HG02884 (cell line): ENCODE measurements around the gene COQ6.
"Not testable (repeated sequence)": the region's sequence is repeated elsewhere in the genome, so short reads cannot be mapped to it uniquely, and the experiment has no call there.

Experiments
- ATAC-seq: cut with Tn5 transposase; IDR thresholded peaks from one replicate; pipeline ENCODE4 v1.9.1; 2021; ENCODE audit warnings: mild to moderate bottlenecking, moderate library complexity; ENCODE audit not compliant: unreplicated experiment

COQ6 gene

GRCh38 chr14:73977896-73978295, 27.8 kb downstream of the COQ6 start:
- ATAC-seq = no peak

GRCh38 chr14:73988065-73988464, 38.0 kb downstream of the COQ6 start:
- ATAC-seq = no peak

- ATAC-seq = not testable (repeated sequence)
These were observed 38.6 kb downstream of the COQ6 start for GRCh38 chr14:73988656-73989055.

- no peak for ATAC-seq
These were observed 41.0 kb downstream of the COQ6 start for GRCh38 chr14:73991092-73991491.

DNA sequence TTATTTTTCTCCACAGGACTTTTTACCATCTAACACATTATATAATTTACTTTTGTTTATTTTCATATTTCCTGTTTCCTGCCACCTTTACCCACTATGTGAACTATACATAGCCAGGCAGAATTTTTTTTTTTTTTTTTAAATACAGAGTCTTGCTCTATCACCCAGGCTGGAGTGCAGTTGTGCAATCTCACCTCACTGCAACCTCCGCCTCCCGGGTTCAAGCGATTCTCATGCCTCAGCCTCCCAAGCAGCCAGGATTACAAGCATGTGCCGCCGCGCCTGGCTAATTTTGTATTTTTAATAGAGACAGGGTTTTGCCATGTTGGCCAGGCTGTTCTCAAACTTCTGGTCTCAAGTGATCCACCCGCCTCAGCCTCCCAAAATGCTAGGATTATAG, 44.8 kb downstream of the COQ6 start:
- ATAC-seq = not testable (repeated sequence)

GRCh38 chr14:73995977-73996378, 45.9 kb downstream of the COQ6 start:
- no peak for ATAC-seq

DNA sequence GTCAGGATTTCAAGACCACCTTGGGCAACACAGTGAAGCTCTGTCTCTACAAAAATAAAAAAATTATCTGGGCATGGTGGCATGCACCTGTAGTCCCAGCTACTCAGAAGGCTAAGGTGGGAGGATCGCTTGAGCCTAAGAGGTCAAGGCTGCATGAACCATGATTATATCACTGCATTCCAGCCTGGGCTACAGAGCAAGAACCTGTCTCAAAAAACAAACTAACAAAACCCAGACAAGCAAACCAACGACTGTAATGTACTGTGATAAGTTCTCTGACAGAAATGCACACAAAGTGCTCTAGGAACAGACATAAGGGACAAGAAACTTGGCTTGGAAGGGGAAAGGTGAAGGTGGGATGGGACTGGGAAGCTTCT, 46.6 kb downstream of the COQ6 start:
- no peak for ATAC-seq

GRCh38 chr14:73997108-73997943, 47.2 kb downstream of the COQ6 start:
- no peak for ATAC-seq

GRCh38 chr14:73997944-73998447, 47.9 kb downstream of the COQ6 start:
- ATAC-seq = no peak

DNA sequence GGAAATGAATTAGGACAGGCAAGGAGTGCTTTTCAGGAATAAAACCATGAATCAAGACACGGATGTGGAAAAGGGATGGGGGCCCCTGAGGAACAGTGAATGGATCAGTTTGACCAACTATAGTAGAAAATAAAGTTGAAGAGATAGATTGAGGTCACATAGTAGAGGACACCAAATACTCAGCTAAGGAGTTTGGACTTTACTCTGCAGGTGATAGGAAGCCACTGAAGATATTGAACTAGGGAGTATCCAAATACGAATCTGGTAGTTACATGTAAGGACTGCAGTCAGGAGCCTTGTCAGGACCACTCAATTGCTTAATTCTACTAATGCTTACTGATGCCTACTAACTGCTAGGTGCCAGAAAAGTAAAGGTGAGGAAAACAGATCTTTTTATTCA, 48.6 kb downstream of the COQ6 start:
- ATAC-seq = no peak

GRCh38 chr14:74005664-74006063, 55.6 kb downstream of the COQ6 start:
- not testable (repeated sequence) for ATAC-seq

- ATAC-seq = no peak
These were observed 58.9 kb downstream of the COQ6 start for GRCh38 chr14:74008843-74009499.
